PC-9 (cell line): ENCODE results near the gene YTHDC2.

Experiments
- CTCF ChIP-seq: fragments of 200-600 bp; sonication (generic); conservative IDR thresholded peaks from 2 replicates; pipeline ENCODE4 v1.6.1; 2017; ENCODE audit warnings: mixed run types, antibody characterized with exemption, mild to moderate bottlenecking, moderate library complexity
- EZH2 ChIP-seq: fragments of 200-600 bp; sonication (generic); IDR thresholded peaks from 2 replicates; pipeline ENCODE4 v1.8.0; 2017; ENCODE audit warnings: antibody characterized with exemption, low read depth

- peak; percentile 75 for TF ChIP-seq CTCF
- no peak for TF ChIP-seq EZH2
These were observed 98.6 kb downstream of the YTHDC2 start for GRCh38 chr5:113612060-113612496.
